Stimulated activated naive B cell treated with anti-CD40 and anti-IgM and Interleukin-4, amounts not matched to agents 10 μg/mL and 1 μg/mL and 100 μg/mL, for 72 hours (primary cell): Measurements from ENCODE around the gene LEP.

Experiments
- ATAC-seq, 2 donors: fragments of 150-1000 bp; cut with Tn5 transposase; replicated peaks; 2 replicates each; pipeline ENCODE4 v1.10.0; 2021; ENCODE audit warnings: moderate library complexity in 1 of 2
- DNase-seq: peaks from one replicate; pipeline ENCODE4 v3.0.0; 2021
- H3K27ac Mint-ChIP-seq: one replicate; pipeline ENCODE4 v1.8.0; 2022; ENCODE audit warnings: mild to moderate bottlenecking, mixed read lengths
- H3K27me3 Mint-ChIP-seq, 2 donors: one replicate each; pipeline ENCODE4 v1.8.0; 2022; ENCODE audit warnings: mixed read lengths in 2 of 2
- H3K36me3 Mint-ChIP-seq, 2 donors: one replicate each; pipeline ENCODE4 v1.8.0; 2022; ENCODE audit warnings: mixed read lengths in 2 of 2, mild to moderate bottlenecking in 1 of 2
- H3K4me1 Mint-ChIP-seq, 2 donors: one replicate each; pipeline ENCODE4 v1.8.0; 2022; ENCODE audit warnings: mixed read lengths in 2 of 2, mild to moderate bottlenecking in 1 of 2
- H3K4me3 Mint-ChIP-seq, 2 donors: one replicate each; pipeline ENCODE4 v1.8.0; 2022; ENCODE audit warnings: mild to moderate bottlenecking in 2 of 2, mixed read lengths in 2 of 2, moderate library complexity in 1 of 2
- H3K9me3 Mint-ChIP-seq, 2 donors: one replicate each; pipeline ENCODE4 v1.8.0; 2022; ENCODE audit warnings: mixed read lengths in 2 of 2, mild to moderate bottlenecking in 1 of 2

LEP gene

DNA sequence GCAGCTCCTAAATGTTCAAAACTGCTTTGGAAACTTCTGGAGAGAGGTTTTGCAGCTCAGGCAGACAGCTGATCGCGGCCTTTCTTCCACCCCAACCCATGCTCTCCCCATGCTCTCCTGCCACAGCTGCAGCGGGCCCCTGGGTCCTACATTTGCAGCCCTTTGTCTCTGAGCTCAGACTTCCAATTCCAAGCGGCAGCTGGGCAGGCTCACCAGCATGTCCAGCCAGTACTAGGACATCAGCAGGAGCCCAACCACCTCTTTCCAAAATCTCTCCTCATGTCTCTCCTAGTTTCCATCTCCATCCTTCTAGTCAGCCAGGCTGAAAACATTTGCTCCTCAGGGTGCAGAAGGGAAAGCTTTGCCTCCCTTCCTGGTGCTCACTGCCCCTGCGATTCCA is 6.0 kb downstream of the LEP start:
- DNase-seq (no peak), ATAC-seq (no peak)
- Mint-ChIP-seq H3K4me3 (no peak overlapping the region), H3K4me1 (no peaks in the 10 kb centered on the region), H3K36me3 (no peaks in the 10 kb centered on the region), H3K27ac (no peak overlapping the region), H3K9me3 (no peaks in the 10 kb centered on the region), H3K27me3 (peaks cover 23 to 43% of the 10 kb centered on the region in 2 donors)

DNA sequence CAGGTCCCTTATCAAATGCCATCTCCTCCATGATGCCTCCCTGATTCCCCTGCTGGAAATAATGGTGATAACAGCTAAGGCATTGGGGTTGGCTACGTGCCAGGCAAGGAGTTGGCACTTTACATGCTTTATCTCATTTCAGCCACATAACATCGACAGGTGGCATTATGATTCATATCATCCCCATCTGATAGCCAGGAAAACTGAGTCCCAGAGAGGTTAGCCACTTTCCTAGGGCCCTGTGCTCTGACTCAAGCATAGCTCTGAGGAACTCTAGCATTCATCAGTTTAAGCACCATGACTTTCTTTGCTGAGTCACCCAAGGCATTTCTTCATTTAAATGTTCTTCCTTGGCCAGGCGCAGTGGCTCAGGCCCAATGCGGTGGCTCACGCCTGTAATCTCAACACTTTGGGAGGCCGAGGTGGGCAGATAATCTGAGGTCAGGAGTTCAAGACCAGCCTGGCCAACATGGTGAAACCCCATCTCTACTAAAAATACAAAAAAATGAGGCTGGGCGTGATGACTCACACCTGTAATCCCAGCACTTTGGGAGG is 6.6 kb downstream of the LEP start:
- ATAC-seq (no peak), DNase-seq (no peak)
- H3K4me3 Mint-ChIP-seq: no peak overlapping the region
- no peaks in the 10 kb centered on the region for H3K9me3 Mint-ChIP-seq
- no peaks in the 10 kb centered on the region for H3K36me3 Mint-ChIP-seq
- H3K27ac Mint-ChIP-seq: no peak overlapping the region
- no peaks in the 10 kb centered on the region for H3K4me1 Mint-ChIP-seq
- peaks cover 19 to 37% of the 10 kb centered on the region in 2 donors for H3K27me3 Mint-ChIP-seq

DNA sequence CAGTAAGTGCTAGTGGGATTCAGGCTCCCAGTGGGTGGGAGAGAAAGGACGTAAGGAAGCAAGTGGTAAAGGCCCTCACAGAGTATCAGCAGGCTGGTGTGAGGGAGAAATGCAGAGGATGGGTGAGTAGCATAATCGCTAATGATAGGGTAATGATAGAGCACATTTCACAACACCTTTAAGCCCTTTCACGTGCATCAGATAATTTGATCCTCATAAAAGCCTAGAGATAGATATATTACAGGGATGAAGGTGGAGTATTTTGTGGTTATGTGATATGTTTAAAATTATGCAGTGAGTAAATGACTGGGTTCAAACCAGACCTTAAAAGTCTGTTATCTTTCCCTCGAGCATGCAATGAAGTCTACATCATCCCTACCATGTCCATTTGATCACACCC is 10.3 kb downstream of the LEP start:
- Mint-ChIP-seq H3K9me3 (no peaks in the 10 kb centered on the region), H3K4me1 (no peaks in the 10 kb centered on the region), H3K4me3 (no peak overlapping the region), H3K27me3 (peaks cover 11 to 18% of the 10 kb centered on the region in 2 donors), H3K36me3 (no peaks in the 10 kb centered on the region), H3K27ac (no peak overlapping the region)
- DNase-seq: no peak
- no peak for ATAC-seq

DNA sequence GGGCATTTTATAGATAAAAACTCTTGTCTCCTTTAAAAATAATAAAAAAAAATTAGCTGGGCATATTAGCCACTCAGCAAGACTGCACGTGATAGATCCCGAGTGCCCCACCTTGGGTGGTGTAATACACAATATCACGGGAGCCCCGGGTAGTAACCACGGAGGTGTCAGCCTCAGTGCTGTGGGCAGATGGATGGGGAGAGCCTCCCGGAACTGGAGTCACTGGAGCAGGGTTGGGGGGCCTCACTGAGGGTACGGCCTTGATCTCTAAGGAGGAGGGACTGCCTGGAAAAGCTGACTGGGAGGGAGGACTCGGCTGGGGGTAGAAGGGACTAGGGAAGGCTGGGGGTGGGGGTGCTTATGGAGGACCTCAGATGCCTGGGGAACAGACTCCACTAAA is 12.6 kb downstream of the LEP start:
- peaks cover 12 to 16% of the 10 kb centered on the region in 2 donors for H3K27me3 Mint-ChIP-seq
- H3K4me1 Mint-ChIP-seq: no peaks in the 10 kb centered on the region
- H3K36me3 Mint-ChIP-seq: no peaks in the 10 kb centered on the region
- ATAC-seq (no peak), DNase-seq (no peak)
- no peaks in the 10 kb centered on the region for H3K9me3 Mint-ChIP-seq
- H3K4me3 Mint-ChIP-seq: no peak overlapping the region
- H3K27ac Mint-ChIP-seq: no peak overlapping the region

DNA sequence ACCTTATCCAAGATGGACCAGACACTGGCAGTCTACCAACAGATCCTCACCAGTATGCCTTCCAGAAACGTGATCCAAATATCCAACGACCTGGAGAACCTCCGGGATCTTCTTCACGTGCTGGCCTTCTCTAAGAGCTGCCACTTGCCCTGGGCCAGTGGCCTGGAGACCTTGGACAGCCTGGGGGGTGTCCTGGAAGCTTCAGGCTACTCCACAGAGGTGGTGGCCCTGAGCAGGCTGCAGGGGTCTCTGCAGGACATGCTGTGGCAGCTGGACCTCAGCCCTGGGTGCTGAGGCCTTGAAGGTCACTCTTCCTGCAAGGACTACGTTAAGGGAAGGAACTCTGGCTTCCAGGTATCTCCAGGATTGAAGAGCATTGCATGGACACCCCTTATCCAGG is 13.4 kb downstream of the LEP start:
- no peaks in the 10 kb centered on the region for H3K36me3 Mint-ChIP-seq
- H3K9me3 Mint-ChIP-seq: no peaks in the 10 kb centered on the region
- DNase-seq (no peak), ATAC-seq (no peak)
- H3K27ac Mint-ChIP-seq: no peak overlapping the region
- H3K4me3 Mint-ChIP-seq: no peak overlapping the region
- H3K27me3 Mint-ChIP-seq: peaks cover 15 to 16% of the 10 kb centered on the region in 2 donors
- no peaks in the 10 kb centered on the region for H3K4me1 Mint-ChIP-seq

DNA sequence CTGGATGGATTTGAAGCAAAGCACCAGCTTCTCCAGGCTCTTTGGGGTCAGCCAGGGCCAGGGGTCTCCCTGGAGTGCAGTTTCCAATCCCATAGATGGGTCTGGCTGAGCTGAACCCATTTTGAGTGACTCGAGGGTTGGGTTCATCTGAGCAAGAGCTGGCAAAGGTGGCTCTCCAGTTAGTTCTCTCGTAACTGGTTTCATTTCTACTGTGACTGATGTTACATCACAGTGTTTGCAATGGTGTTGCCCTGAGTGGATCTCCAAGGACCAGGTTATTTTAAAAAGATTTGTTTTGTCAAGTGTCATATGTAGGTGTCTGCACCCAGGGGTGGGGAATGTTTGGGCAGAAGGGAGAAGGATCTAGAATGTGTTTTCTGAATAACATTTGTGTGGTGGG is 14.2 kb downstream of the LEP start:
- Mint-ChIP-seq H3K9me3 (no peaks in the 10 kb centered on the region), H3K4me1 (no peaks in the 10 kb centered on the region), H3K36me3 (no peaks in the 10 kb centered on the region), H3K27ac (no peak overlapping the region), H3K27me3 (peaks cover 12 to 20% of the 10 kb centered on the region in 2 donors), H3K4me3 (no peak overlapping the region)
- DNase-seq (no peak), ATAC-seq (no peak)

DNA sequence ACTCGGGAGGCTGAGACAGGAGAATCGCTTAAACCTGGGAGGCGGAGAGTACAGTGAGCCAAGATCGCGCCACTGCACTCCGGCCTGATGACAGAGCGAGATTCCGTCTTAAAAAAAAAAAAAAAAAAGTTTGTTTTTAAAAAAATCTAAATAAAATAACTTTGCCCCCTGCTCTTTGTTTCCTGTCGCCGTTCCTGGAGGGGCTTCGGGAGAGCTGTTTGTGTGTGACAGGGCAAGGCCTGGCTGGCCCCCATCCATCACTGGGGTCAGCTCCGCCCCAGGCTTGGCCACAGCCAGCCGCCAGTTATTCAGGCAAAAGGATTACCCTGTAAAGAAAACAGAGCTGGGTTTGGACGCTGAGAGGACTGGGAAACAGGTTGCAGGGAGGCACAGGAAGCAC is 16.4 kb downstream of the LEP start:
- H3K4me3 Mint-ChIP-seq: no peak overlapping the region
- ATAC-seq (no peak), DNase-seq (no peak)
- H3K27ac Mint-ChIP-seq: no peak overlapping the region
- H3K9me3 Mint-ChIP-seq: no peaks in the 10 kb centered on the region
- no peaks in the 10 kb centered on the region for H3K4me1 Mint-ChIP-seq
- peaks cover 16 to 20% of the 10 kb centered on the region in 2 donors for H3K27me3 Mint-ChIP-seq
- H3K36me3 Mint-ChIP-seq: no peaks in the 10 kb centered on the region

DNA sequence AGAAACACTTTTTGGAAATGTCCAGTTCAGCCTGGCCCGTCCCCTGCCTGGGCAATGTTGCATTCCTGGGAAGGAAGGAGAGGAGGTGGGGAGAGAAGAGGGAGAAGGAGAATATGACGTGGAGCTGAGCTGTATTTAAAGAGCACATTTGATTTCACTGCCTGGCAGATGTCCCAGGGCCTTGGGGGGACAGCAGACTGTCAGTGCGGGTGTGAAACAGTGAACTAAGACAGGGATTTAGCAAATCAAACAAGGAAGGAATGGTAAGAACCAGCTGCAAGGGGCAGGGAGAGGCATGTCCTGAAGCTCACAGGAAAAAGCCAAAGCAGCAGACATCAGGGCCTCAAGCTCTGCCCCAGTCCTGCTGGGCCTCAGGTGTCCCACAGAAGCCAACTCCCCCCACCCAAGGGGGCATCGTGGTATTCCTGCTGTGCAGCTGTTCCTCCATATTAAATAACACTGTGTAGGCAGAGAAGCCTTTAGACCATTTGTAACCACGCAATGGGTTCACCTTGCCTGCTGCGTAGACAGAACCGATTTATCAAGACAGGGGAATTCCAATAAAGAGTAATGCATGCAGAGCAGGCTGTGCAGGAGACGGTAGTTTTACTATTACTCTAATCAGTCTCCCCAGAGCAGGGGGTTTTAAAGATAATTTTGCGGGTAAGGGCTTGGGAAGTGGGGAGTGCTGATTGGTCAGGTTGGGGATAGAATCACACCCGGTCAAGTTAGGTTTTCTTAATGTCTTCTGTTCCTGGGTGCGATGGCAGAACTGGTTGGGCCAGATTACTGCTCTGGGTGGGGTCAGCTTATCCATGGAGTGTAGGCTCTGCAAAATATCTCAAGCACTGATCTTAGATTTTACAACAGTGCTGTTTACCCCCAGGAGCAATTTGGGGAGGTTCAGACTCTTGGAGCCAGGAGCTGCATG is 18.3 kb downstream of the LEP start:
- no peaks in the 10 kb centered on the region for H3K4me1 Mint-ChIP-seq
- H3K36me3 Mint-ChIP-seq: no peaks in the 10 kb centered on the region
- H3K9me3 Mint-ChIP-seq: no peaks in the 10 kb centered on the region
- no peak overlapping the region for H3K27ac Mint-ChIP-seq
- DNase-seq (no peak), ATAC-seq (no peak)
- peaks cover 13 to 16% of the 10 kb centered on the region in 2 donors for H3K27me3 Mint-ChIP-seq
- no peak overlapping the region for H3K4me3 Mint-ChIP-seq

DNA sequence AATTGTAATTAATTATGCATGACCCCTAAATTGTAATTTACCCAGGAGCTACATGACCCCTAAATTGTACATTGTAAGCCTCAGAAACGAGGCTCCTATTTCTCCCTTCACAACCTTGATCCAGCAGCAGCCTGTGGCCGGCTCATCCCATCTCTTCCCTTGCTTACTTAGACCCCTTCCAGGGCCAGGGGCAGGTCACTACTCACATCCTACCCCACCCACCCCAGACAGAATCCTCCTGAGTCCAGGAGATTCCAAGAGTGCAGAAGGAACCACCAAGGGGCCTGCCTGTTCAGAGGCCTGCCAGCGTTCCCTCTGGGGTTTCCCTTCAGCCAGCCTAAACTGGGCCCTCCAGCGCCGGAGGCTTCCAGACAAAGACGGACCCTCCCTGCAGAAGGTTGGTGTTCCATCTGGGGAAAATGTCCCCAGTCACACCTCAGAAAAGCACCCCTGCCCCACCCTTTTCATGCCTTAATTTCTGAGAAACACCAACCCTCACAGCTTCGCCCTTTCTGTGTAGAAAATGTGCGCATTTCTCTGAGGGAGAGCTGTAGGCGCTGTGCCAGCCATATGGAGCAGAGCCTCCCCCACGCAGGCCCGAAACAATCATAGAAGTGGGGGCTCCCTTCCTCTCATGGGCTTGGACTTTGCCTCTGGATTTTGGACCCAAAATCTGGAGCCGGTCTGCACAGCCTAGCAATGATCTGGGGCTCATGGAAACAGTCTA is 19.2 kb downstream of the LEP start:
- Mint-ChIP-seq H3K4me3 (no peak overlapping the region), H3K27ac (no peak overlapping the region)
- DNase-seq: no peak

DNA sequence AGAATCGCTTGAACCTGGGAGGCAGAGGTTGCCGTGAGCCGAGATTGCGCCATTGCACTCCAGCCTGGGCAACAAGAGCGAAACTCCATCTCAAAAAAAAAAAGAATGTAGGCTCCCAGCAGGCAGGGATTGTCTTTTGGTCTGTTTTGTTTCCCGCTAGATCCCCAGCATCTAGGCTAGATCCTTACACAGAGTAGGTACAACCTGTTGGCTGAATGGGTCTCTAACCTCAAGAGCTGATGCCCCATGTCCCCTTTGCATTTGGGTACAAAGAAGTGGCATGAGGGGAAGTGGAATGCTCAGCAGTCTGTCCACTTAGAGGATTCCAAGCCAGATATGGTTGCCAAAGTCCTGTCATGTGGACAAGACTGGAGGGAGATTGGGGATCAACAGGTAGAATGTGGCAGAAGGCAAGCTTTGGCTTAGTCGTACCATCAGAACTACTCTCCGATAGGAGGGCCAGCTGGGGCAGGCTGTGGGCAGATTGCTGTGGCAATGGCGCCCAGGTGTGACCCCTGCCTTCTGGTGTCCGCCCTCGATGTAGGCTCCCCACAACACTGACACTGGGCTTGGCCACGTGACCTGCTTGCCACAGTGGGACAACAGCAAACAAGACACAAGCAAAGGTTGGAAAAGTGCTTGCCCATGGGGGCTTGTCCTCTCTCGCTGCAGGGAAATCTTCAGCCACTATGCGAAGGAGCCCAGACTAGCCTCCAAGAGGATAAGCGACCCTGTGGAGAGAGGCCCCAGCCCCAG is 21.4 kb downstream of the LEP start:
- no peaks in the 10 kb centered on the region for H3K4me1 Mint-ChIP-seq
- no peaks in the 10 kb centered on the region for H3K36me3 Mint-ChIP-seq
- peaks cover 14 to 25% of the 10 kb centered on the region in 2 donors for H3K27me3 Mint-ChIP-seq
- H3K9me3 Mint-ChIP-seq: no peaks in the 10 kb centered on the region
- H3K4me3 Mint-ChIP-seq: no peak overlapping the region
- DNase-seq (no peak), ATAC-seq (no peak)
- H3K27ac Mint-ChIP-seq: no peak overlapping the region

More for the DNA sequence above, 19.2 kb downstream of the LEP start:
- ATAC-seq: no peak
- Mint-ChIP-seq H3K4me1 (no peaks in the 10 kb centered on the region), H3K36me3 (no peaks in the 10 kb centered on the region), H3K27me3 (peaks cover 13 to 16% of the 10 kb centered on the region in 2 donors), H3K9me3 (no peaks in the 10 kb centered on the region)

DNA sequence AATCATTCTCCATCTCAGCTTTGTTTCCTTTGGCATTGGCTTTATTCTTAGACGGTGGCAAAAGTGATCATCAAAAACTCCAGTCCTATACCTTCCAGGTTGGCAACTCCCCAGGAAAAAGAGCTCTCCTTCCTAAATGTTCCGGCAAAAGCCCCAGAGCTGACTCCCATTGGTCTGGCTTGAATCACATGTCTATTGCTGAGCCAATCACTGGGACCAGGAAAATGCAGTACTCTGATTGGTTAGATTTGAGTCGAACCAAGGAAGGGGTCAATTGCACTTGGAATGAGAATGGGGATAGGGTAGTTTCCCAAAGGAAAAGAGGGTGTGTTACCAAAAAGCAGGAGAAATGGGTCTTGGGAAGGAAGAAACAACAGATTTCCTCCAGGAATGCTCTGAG is 22.3 kb downstream of the LEP start:
- no peak overlapping the region for H3K27ac Mint-ChIP-seq
- H3K9me3 Mint-ChIP-seq: no peaks in the 10 kb centered on the region

DNA sequence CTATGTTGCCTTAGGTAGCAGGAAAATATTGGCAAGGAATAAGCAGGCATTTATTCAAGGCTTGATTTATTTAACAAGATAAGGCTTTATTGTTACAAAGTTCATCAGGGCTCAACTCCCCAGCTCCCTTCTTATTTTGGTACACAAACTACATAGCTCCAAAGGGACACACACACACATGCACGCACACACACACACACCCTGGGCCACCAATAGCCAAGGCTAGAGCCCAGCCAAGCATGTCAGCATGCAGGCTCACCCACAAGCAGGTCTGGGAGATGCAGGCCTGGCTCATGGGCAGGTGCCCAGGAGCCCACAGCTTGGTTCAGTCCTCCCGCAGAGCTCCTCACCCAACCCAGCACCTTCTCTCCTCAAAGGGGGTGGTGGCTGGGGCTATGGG is 23.4 kb downstream of the LEP start:
- Mint-ChIP-seq H3K4me3 (no peak overlapping the region), H3K27me3 (peaks cover 25 to 33% of the 10 kb centered on the region in 2 donors), H3K9me3 (no peaks in the 10 kb centered on the region), H3K4me1 (no peaks in the 10 kb centered on the region), H3K36me3 (no peaks in the 10 kb centered on the region), H3K27ac (no peak overlapping the region)
- ATAC-seq (no peak), DNase-seq (no peak)

More for the DNA sequence above, 22.3 kb downstream of the LEP start:
- no peaks in the 10 kb centered on the region for H3K4me1 Mint-ChIP-seq
- no peak overlapping the region for H3K4me3 Mint-ChIP-seq
- H3K27me3 Mint-ChIP-seq: peaks cover 15 to 31% of the 10 kb centered on the region in 2 donors
- H3K36me3 Mint-ChIP-seq: no peaks in the 10 kb centered on the region
- DNase-seq (no peak), ATAC-seq (no peak)

DNA sequence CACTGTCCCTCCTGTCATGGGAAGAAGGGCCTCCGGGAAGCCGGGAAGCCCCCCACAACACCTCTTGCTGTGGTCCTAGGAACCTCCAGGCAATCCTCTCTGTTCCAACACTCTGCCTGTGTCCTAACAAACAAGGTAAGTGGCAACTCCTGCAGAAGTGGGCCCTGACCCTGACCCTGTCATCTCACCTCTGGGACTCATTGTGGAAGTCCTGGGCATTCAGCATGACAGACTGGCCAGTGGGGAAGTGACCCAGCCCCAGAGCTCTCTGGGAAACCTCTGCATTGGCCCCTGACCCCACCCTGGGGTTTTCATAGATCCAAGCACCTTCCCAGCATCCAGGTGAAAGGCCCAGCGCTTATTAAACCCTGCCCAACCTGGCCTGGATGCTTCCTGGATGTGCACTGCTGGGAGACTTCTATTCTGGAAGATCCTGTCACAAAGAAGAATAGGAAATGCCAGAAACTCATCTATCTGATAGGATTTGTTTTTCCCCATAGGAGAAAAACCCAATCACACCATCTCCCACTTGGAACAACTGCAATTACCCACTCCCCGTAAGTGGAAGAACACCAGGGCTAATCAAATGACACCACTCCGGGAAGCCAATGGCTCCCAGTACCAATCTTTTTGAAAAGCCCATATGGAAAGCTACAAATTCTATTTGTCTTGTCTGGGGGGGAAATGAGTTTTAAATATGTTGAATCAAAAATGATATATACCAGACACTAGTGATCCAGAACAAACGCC is 24.3 kb downstream of the LEP start:
- Mint-ChIP-seq H3K36me3 (peaks cover 0 to 1% of the 10 kb centered on the region in 2 donors), H3K9me3 (no peaks in the 10 kb centered on the region), H3K27ac (no peak overlapping the region), H3K27me3 (peaks cover 28 to 37% of the 10 kb centered on the region in 2 donors), H3K4me1 (no peaks in the 10 kb centered on the region), H3K4me3 (no peak overlapping the region)
- DNase-seq (no peak), ATAC-seq (no peak)
